ENCODE measurements around the gene BICRA. TPM values are rescaled to one million over a fixed set of nuclear protein-coding genes. Genes with fewer than 3 reads are reported as not detected.
A peak's percentile ranks its signal among the peaks of the same experiment; 100 is the strongest.

Gene BICRA
- total and polyA plus RNA-seq, 2 of the 8 experiments (the other 6 are each of a cell fraction or from before 2014, with no cell fraction given) = 1.5 to 29.2 TPM

DNA sequence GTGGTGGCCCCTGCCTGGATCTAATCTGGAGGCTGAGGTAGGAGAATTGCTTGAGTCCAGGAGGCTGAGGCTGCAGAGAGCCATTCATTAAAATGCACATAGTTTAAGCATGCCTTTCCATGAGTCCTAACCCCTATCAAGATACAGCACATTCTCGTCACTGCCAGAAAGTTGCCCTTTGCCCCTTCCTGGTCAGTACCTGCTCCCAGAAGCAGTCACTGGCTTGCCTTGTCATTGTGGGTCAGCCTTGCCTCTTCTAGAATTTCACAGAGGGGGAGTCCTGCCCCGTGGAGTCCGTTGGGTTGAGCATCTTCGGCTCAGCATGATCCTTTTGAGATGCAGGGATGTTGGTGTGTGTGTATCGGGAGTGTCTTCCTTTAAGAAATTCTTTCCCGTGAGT is 10.8 kb downstream of the BICRA start (continued):
- TF ChIP-seq HDAC2 (IDR thresholded peaks at IDR 0.05; ENCODE audit: borderline replicate concordance in 1 of 2, low read depth in 2 of 2, low read length in 2 of 2) (peak in 1 of 2 experiments; percentile 87; a peak in 1 of 4 replicates), CREB1 (IDR thresholded peaks at IDR 0.05) (0 out of 2 replicates have a peak, but pooled peaks have one; percentile 38), NANOG (IDR thresholded peaks at IDR 0.05; ENCODE audit: insufficient read depth, low read depth, low read length, poor library complexity, severe bottlenecking) (peak; percentile 41), TCF12 (IDR thresholded peaks at IDR 0.05; ENCODE audit: low read depth, low read length) (no peak), MAFK (IDR thresholded peaks at IDR 0.05; ENCODE audit: low read depth, low read length) (peak; percentile 47; the same call in 1 of the 2 replicates), SP1 (IDR thresholded peaks at IDR 0.05; ENCODE audit: low read depth, low read length) (peak; percentile 51; the same call in 1 of the 2 replicates), RAD21 (IDR thresholded peaks at IDR 0.05 in 1 of 2, conservative IDR thresholded peaks at IDR 0.05 in 1 of 2; ENCODE audit: low read depth in 2 of 2, low read length in 2 of 2) (peak in 1 of 2 experiments; percentile 7; a peak in 1 of 4 replicates), SAP30 (IDR thresholded peaks at IDR 0.05; ENCODE audit: insufficient read depth, insufficient replicate concordance, low read length) (no peak), BACH1 (IDR thresholded peaks at IDR 0.05; ENCODE audit: low read length) (peak; percentile 67; the same call in 1 of the 2 replicates), HDAC6 (IDR thresholded peaks at IDR 0.05; ENCODE audit: low read depth, low read length) (no peak)
- TF ChIP-seq, protein P1, sequence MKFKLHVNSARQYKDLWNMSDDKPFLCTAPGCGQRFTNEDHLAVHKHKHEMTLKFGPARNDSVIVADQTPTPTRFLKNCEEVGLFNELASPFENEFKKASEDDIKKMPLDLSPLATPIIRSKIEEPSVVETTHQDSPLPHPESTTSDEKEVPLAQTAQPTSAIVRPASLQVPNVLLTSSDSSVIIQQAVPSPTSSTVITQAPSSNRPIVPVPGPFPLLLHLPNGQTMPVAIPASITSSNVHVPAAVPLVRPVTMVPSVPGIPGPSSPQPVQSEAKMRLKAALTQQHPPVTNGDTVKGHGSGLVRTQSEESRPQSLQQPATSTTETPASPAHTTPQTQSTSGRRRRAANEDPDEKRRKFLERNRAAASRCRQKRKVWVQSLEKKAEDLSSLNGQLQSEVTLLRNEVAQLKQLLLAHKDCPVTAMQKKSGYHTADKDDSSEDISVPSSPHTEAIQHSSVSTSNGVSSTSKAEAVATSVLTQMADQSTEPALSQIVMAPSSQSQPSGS (IDR thresholded peaks at IDR 0.05; ENCODE audit: low read length) = 0 out of 2 replicates have a peak, but pooled peaks have one; percentile 22

Data from H1 (cell line).